ENCODE data around the gene PRODH2. TPM values are rescaled to one million over a fixed set of nuclear protein-coding genes. Genes with fewer than 3 reads are reported as not detected.

Gene PRODH2
- total and polyA plus RNA-seq, 10 of the 15 experiments (the other 5 are each of a cell fraction or from before 2014, with no cell fraction given) = 0.07 TPM; not detected in 9

DNA sequence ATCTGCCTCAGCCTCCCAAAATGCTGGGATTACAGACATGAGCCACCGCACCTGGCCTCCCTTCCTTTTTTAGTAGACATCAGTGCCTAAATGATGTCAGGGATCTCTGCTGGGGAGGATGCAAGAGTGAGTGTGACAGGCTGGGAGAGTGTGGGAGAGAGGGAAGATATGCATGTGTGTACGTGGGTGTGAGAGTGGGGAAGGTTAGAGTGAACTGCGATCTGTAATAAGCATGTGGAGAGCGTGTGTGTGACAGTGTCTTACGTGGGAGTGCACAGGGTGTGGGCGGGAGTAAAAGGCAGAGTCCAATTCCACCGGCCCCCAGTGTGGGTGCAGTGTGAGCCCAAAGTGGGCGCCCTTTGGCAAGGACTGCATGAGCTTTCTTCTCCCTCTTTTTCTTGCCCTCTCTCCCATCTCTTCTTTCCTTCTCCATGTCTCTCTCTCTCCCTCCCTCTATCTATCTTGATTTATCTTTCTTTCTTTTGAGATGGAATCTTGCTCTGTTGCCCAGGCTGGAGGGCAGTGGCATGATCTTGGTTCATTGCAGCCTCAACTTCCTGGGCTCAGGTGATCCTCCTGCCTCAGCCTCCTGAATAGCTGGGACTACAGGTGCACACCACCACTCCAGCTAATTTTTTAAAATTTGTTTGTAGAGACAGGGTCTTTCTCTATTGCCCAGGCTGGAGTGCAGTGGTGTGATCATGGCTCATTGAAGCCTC, 40.6 kb upstream of the PRODH2 start:
- CTCF ChIA-PET = no interaction called here
- FAIRE-seq (no peak), DNase-seq (ENCODE audit: low read depth, low spot score) (no peak), ATAC-seq (no peak)
- Histone ChIP-seq H3K4me2 (ENCODE audit: control insufficient read depth, insufficient read depth) (no peak overlapping the region), H2AFZ (ENCODE audit: control insufficient read depth, low read depth, low read length) (no peak overlapping the region), H3K79me2 (ENCODE audit: control insufficient read depth, insufficient read depth, low read length) (no peaks in the 10 kb centered on the region), H3K9me3 (replicated peaks; ENCODE audit: control insufficient read depth, insufficient read depth, low read length) (no peaks in the 10 kb centered on the region), H3K4me3 (no peak overlapping the region), H3K36me3 (ENCODE audit: control insufficient read depth in 2 of 2, insufficient read depth in 2 of 2, low read length in 1 of 2) (no peaks in the 10 kb centered on the region), H3K4me1 (ENCODE audit: control insufficient read depth, insufficient read depth, low read length) (peaks cover 3% of the 10 kb centered on the region; the same call in 1 of the 2 replicates), H3K9ac (ENCODE audit: control insufficient read depth, insufficient read depth, low read length) (no peak overlapping the region), H3K27ac (ENCODE audit: control insufficient read depth, insufficient read depth) (no peak overlapping the region), H3K27me3 (replicated peaks in 1 of 2; ENCODE audit: control insufficient read depth in 2 of 2, insufficient read depth in 2 of 2, low read length in 1 of 2) (peaks cover 11 to 13% of the 10 kb centered on the region in 2 experiments; a peak in 3 of 4 replicates), H4K20me1 (ENCODE audit: control insufficient read depth, insufficient read depth) (no peaks in the 10 kb centered on the region)
- BruUV-seq (replicated peaks) = no TSS peak
- 16% methylated on average over 8 of the region's 8 CpGs for WGBS (ENCODE audit: insufficient coverage, insufficient replicate concordance, low lambda C conversion rate, missing lambda C conversion rate)
- in situ Hi-C loops (cut with MboI) (no loop called here), intact Hi-C loops (cut with micrococcal nuclease; ENCODE audit: unreplicated experiment) (no loop called here)
- SMC1A ChIA-PET (ENCODE audit: uncharacterized antibody, unreplicated experiment) = no interaction called here
- RAD21 ChIA-PET (ENCODE audit: unreplicated experiment) = interaction anchor here (0.5 to 1.1 kb wide), 2 partner anchors 16 to 282 kb away, joined by 3 read pairs; no protein-coding TSS in a partner anchor
- POLR2A ChIA-PET = no interaction called here
- TF ChIP-seq SMAD5 (IDR thresholded peaks at IDR 0.05; ENCODE audit: low read depth) = no peak
- no peak for TF ChIP-seq NBN (IDR thresholded peaks at IDR 0.05)
- TF ChIP-seq, protein P1, sequence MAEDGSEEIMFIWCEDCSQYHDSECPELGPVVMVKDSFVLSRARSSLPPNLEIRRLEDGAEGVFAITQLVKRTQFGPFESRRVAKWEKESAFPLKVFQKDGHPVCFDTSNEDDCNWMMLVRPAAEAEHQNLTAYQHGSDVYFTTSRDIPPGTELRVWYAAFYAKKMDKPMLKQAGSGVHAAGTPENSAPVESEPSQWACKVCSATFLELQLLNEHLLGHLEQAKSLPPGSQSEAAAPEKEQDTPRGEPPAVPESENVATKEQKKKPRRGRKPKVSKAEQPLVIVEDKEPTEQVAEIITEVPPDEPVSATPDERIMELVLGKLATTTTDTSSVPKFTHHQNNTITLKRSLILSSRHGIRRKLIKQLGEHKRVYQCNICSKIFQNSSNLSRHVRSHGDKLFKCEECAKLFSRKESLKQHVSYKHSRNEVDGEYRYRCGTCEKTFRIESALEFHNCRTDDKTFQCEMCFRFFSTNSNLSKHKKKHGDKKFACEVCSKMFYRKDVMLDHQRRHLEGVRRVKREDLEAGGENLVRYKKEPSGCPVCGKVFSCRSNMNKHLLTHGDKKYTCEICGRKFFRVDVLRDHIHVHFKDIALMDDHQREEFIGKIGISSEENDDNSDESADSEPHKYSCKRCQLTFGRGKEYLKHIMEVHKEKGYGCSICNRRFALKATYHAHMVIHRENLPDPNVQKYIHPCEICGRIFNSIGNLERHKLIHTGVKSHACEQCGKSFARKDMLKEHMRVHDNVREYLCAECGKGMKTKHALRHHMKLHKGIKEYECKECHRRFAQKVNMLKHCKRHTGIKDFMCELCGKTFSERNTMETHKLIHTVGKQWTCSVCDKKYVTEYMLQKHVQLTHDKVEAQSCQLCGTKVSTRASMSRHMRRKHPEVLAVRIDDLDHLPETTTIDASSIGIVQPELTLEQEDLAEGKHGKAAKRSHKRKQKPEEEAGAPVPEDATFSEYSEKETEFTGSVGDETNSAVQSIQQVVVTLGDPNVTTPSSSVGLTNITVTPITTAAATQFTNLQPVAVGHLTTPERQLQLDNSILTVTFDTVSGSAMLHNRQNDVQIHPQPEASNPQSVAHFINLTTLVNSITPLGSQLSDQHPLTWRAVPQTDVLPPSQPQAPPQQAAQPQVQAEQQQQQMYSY (CRISPR knock-in tag; IDR thresholded peaks at IDR 0.05) = no peak
- TF ChIP-seq WRNIP1 (IDR thresholded peaks at IDR 0.05; ENCODE audit: borderline replicate concordance, low read depth, low read length) = no peak
- TF ChIP-seq SUZ12 (IDR thresholded peaks at IDR 0.05; ENCODE audit: unreplicated experiment) = no peak
- TF ChIP-seq JUNB (IDR thresholded peaks at IDR 0.05) = no peak
- TF ChIP-seq, protein P2, sequence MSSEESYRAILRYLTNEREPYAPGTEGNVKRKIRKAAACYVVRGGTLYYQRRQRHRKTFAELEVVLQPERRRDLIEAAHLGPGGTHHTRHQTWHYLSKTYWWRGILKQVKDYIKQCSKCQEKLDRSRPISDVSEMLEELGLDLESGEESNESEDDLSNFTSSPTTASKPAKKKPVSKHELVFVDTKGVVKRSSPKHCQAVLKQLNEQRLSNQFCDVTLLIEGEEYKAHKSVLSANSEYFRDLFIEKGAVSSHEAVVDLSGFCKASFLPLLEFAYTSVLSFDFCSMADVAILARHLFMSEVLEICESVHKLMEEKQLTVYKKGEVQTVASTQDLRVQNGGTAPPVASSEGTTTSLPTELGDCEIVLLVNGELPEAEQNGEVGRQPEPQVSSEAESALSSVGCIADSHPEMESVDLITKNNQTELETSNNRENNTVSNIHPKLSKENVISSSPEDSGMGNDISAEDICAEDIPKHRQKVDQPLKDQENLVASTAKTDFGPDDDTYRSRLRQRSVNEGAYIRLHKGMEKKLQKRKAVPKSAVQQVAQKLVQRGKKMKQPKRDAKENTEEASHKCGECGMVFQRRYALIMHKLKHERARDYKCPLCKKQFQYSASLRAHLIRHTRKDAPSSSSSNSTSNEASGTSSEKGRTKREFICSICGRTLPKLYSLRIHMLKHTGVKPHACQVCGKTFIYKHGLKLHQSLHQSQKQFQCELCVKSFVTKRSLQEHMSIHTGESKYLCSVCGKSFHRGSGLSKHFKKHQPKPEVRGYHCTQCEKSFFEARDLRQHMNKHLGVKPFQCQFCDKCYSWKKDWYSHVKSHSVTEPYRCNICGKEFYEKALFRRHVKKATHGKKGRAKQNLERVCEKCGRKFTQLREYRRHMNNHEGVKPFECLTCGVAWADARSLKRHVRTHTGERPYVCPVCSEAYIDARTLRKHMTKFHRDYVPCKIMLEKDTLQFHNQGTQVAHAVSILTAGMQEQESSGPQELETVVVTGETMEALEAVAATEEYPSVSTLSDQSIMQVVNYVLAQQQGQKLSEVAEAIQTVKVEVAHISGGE (CRISPR knock-in tag; IDR thresholded peaks at IDR 0.05) = no peak
- no peak for TF ChIP-seq IKZF2 (IDR thresholded peaks at IDR 0.05)
- TF ChIP-seq, protein P3, sequence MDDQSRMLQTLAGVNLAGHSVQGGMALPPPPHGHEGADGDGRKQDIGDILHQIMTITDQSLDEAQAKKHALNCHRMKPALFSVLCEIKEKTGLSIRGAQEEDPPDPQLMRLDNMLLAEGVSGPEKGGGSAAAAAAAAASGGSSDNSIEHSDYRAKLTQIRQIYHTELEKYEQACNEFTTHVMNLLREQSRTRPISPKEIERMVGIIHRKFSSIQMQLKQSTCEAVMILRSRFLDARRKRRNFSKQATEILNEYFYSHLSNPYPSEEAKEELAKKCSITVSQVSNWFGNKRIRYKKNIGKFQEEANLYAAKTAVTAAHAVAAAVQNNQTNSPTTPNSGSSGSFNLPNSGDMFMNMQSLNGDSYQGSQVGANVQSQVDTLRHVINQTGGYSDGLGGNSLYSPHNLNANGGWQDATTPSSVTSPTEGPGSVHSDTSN (IDR thresholded peaks at IDR 0.05; ENCODE audit: insufficient replicate concordance, low read depth, low read length) = no peak
- TF ChIP-seq NR2F1 (conservative IDR thresholded peaks at IDR 0.05) = no peak
- TF ChIP-seq, protein P4, sequence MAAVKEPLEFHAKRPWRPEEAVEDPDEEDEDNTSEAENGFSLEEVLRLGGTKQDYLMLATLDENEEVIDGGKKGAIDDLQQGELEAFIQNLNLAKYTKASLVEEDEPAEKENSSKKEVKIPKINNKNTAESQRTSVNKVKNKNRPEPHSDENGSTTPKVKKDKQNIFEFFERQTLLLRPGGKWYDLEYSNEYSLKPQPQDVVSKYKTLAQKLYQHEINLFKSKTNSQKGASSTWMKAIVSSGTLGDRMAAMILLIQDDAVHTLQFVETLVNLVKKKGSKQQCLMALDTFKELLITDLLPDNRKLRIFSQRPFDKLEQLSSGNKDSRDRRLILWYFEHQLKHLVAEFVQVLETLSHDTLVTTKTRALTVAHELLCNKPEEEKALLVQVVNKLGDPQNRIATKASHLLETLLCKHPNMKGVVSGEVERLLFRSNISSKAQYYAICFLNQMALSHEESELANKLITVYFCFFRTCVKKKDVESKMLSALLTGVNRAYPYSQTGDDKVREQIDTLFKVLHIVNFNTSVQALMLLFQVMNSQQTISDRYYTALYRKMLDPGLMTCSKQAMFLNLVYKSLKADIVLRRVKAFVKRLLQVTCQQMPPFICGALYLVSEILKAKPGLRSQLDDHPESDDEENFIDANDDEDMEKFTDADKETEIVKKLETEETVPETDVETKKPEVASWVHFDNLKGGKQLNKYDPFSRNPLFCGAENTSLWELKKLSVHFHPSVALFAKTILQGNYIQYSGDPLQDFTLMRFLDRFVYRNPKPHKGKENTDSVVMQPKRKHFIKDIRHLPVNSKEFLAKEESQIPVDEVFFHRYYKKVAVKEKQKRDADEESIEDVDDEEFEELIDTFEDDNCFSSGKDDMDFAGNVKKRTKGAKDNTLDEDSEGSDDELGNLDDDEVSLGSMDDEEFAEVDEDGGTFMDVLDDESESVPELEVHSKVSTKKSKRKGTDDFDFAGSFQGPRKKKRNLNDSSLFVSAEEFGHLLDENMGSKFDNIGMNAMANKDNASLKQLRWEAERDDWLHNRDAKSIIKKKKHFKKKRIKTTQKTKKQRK (IDR thresholded peaks at IDR 0.05; ENCODE audit: low read depth, low read length) = no peak
- TF ChIP-seq ASH2L (IDR thresholded peaks at IDR 0.05; ENCODE audit: borderline replicate concordance, low read depth) = no peak
